A673 (cell line): Measurements from ENCODE around the gene CHAF1A. TPM values are rescaled to one million over a fixed set of nuclear protein-coding genes. Genes with fewer than 3 reads are reported as not detected.
A peak's percentile ranks its signal among the peaks of the same experiment; 100 is the strongest.

Experiments used
- Bru-seq: library from RNA; stranded (reverse); fragments of 400-500 nt; gene quantifications from one replicate; lab custom pipeline; 2021; lab: Mats Ljungman, UMichigan
- BruChase-seq, 2 experiments: library from RNA; stranded (reverse); fragments of 400-500 nt; gene quantifications; one replicate each; lab custom pipeline; 2021; lab: Mats Ljungman, UMichigan
- BruUV-seq: library from RNA; stranded (reverse); fragments of 400-500 nt; replicated peaks from 2 replicates; lab custom pipeline; 2021; lab: Mats Ljungman, UMichigan
- CTCF ChIA-PET: fragments of 300-600 bp; sonication (Branson Sonifier 250); formaldehyde crosslinking; loops from one replicate; lab custom pipeline; 2022; ENCODE audit warnings: antibody characterized with exemption; lab: Charles Lee
- POLR2A ChIA-PET: fragments of 300-600 bp; sonication (Branson Sonifier 250); formaldehyde crosslinking; loops from one replicate; lab custom pipeline; 2022; ENCODE audit warnings: antibody characterized with exemption; ENCODE audit not compliant: low non-redundant PET; lab: Charles Lee
- DNase-seq: peaks from one replicate; pipeline ENCODE4 v3.0.0-alpha.2; 2015; ENCODE audit warnings: low spot score
- H3K27ac ChIP-seq: fragments of 200-600 bp; sonication (generic); 2 replicates; pipeline ENCODE4 v1.5.1; 2016; ENCODE audit warnings: mixed run types, low read depth, mild to moderate bottlenecking, mixed read lengths, antibody characterized with exemption, low read length; ENCODE audit not compliant: poor library complexity, severe bottlenecking
- H3K27me3 ChIP-seq: fragments of 200-600 bp; sonication (generic); replicated peaks from 2 replicates; pipeline ENCODE4 v1.6.1; 2017; ENCODE audit warnings: mixed run types, low read depth, mild to moderate bottlenecking, mixed read lengths, antibody characterized with exemption, low read length; ENCODE audit not compliant: insufficient read depth, poor library complexity
- H3K36me3 ChIP-seq: fragments of 200-600 bp; sonication (generic); 2 replicates; pipeline ENCODE4 v1.6.1; 2016; ENCODE audit warnings: mixed run types, mild to moderate bottlenecking, mixed read lengths, antibody characterized with exemption, low read length; ENCODE audit not compliant: insufficient read depth, poor library complexity, severe bottlenecking
- H3K4me1 ChIP-seq: fragments of 200-600 bp; sonication (generic); 2 replicates; pipeline ENCODE4 v1.6.1; 2017; ENCODE audit warnings: mixed run types, mild to moderate bottlenecking, mixed read lengths, antibody characterized with exemption, low read length; ENCODE audit not compliant: insufficient read depth, poor library complexity, severe bottlenecking
- H3K4me3 ChIP-seq: fragments of 200-600 bp; sonication (generic); 2 replicates; pipeline ENCODE4 v1.5.1; 2016; ENCODE audit warnings: low read depth, mixed run types, mild to moderate bottlenecking, mixed read lengths, low read length; ENCODE audit not compliant: poor library complexity, severe bottlenecking
- H3K9me3 ChIP-seq: fragments of 200-600 bp; sonication (generic); 2 replicates; pipeline ENCODE4 v1.6.1; 2016; ENCODE audit warnings: mixed run types, low read depth, mild to moderate bottlenecking, mixed read lengths, antibody characterized with exemption, low read length; ENCODE audit not compliant: poor library complexity, severe bottlenecking
- EZH2 ChIP-seq: fragments of 200-600 bp; sonication (generic); IDR thresholded peaks from 2 replicates; pipeline ENCODE4 v1.6.1; 2017; ENCODE audit warnings: borderline replicate concordance, low read depth, mild to moderate bottlenecking, mixed read lengths, antibody characterized with exemption, low read length; ENCODE audit not compliant: poor library complexity, severe bottlenecking
- intact Hi-C: fragments of 100-400 bp; cut with micrococcal nuclease; formaldehyde crosslinking; loops from one replicate; pipeline ENCODE4 v1.10.0; 2022; ENCODE audit not compliant: unreplicated experiment
- long read RNA-seq: library from polyadenylated mRNA; stranded (forward); transcript quantifications from one replicate; pipeline ENCODE4 v2.0.0, GENCODE V29; 2022
- total RNA-seq: library from RNA; stranded (reverse); gene quantifications from 2 replicates; pipeline ENCODE4 v1.2.3, GENCODE V29; 2021
- TF ChIP-seq, protein P1 (sequence below): fragments of 300-800, 200-600 bp; sonication (generic); conservative IDR thresholded peaks from 2 replicates; pipeline ENCODE4 v1.5.1; 2017; ENCODE audit warnings: low read depth, mild to moderate bottlenecking, antibody characterized with exemption, low read length, moderate library complexity, mixed read lengths

The CHAF1A gene
- total RNA-seq (115 and 119 TPM in 2 replicates), Bru-seq, nascent RNA (percentile 88 among the genes with signal in this experiment), BruChase-seq, experiment 1, labeled RNA remaining after a 2-hour chase (percentile 90 among the genes with signal in this experiment), BruChase-seq, experiment 2, labeled RNA remaining after a 6-hour chase (percentile 93 among the genes with signal in this experiment)
- long read RNA-seq, transcript CHAF1A-201 (15 exons, 3,339 nt), result major isoform, 108 of 193 reads
- long read RNA-seq, partial matches to known transcripts, result 32 of 193 reads
- long read RNA-seq, other reads (novel, unspliced or antisense), result 53 of 193 reads

- Histone ChIP-seq H3K4me1 (peaks cover 3% of the 10 kb centered on the region), H3K9me3 (no peaks in the 10 kb centered on the region), H3K27ac (peak within 1 kb of the TSS; percentile 96), H3K4me3 (peak within 1 kb of the TSS; percentile 71), H3K36me3 (peaks cover 31% of the 10 kb centered on the region), H3K27me3 (no peaks in the 10 kb centered on the region)
- ChIA-PET POLR2A (interaction anchor here (0.5 to 0.6 kb wide), 2 partner anchors 58 to 1034 kb away, joined by 3 to 9 read pairs; no protein-coding TSS in a partner anchor), CTCF (interaction anchor here (0.5 to 1.1 kb wide), 4 partner anchors 10 to 1402 kb away, joined by 3 to 4 read pairs (median 3); no protein-coding TSS in a partner anchor)
- no TSS peak for BruUV-seq
- intact Hi-C loops, result loop anchor here (5.0 kb wide), 1 partner anchor 70 kb away; the partner anchor contains the start of gene HDGFL2
- DNase-seq, result peak; percentile 100
- TF ChIP-seq, protein P1, sequence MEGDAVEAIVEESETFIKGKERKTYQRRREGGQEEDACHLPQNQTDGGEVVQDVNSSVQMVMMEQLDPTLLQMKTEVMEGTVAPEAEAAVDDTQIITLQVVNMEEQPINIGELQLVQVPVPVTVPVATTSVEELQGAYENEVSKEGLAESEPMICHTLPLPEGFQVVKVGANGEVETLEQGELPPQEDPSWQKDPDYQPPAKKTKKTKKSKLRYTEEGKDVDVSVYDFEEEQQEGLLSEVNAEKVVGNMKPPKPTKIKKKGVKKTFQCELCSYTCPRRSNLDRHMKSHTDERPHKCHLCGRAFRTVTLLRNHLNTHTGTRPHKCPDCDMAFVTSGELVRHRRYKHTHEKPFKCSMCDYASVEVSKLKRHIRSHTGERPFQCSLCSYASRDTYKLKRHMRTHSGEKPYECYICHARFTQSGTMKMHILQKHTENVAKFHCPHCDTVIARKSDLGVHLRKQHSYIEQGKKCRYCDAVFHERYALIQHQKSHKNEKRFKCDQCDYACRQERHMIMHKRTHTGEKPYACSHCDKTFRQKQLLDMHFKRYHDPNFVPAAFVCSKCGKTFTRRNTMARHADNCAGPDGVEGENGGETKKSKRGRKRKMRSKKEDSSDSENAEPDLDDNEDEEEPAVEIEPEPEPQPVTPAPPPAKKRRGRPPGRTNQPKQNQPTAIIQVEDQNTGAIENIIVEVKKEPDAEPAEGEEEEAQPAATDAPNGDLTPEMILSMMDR, result no peak
- no peak for TF ChIP-seq EZH2
Observed at GRCh38 chr19:4402171-4403004, at the start of gene CHAF1A. Gene CHAF1A, plus strand, starts transcription at chr19:4402640. Its CDS starts 123 bp downstream, at chr19:4402763.

- TF ChIP-seq EZH2, result no peak
- TF ChIP-seq, protein P1, result peak; percentile 83
- H3K36me3 ChIP-seq, result peaks cover 6% of the 10 kb centered on the region
- intact Hi-C loops, result loop anchor here (1.0 kb wide), 1 partner anchor 85 kb away; no protein-coding TSS in a partner anchor
- no peak overlapping the region for H3K4me3 ChIP-seq
- no peaks in the 10 kb centered on the region for H3K9me3 ChIP-seq
- no TSS peak for BruUV-seq
- H3K27ac ChIP-seq, result no peak overlapping the region
- CTCF ChIA-PET, result interaction anchor here (0.5 to 1.7 kb wide), 19 partner anchors 9 to 1670 kb away, joined by 3 to 21 read pairs (median 5); partner anchors contain the start of genes MPND and YJU2
- H3K27me3 ChIP-seq, result no peaks in the 10 kb centered on the region
- peak; percentile 76 for DNase-seq
- no peaks in the 10 kb centered on the region for H3K4me1 ChIP-seq
- POLR2A ChIA-PET, result no interaction called here
Observed at GRCh38 chr19:4352701-4353121, 49.7 kb upstream of the CHAF1A start.

- ChIA-PET POLR2A (no interaction called here), CTCF (no interaction called here)
- H3K9me3 ChIP-seq, result no peaks in the 10 kb centered on the region
- H3K4me3 ChIP-seq, result no peak overlapping the region
- no peaks in the 10 kb centered on the region for H3K27me3 ChIP-seq
- H3K27ac ChIP-seq, result no peak overlapping the region
- BruUV-seq, result no TSS peak
- H3K36me3 ChIP-seq, result peaks cover 12% of the 10 kb centered on the region
- intact Hi-C loops, result no loop called here
- DNase-seq, result no peak
- no peaks in the 10 kb centered on the region for H3K4me1 ChIP-seq
- no peak for TF ChIP-seq EZH2
- TF ChIP-seq, protein P1, result no peak
Observed at GRCh38 chr19:4354282-4354681, 48.2 kb upstream of the CHAF1A start.
